Lower leg skin (tissue), 4 donors: ENCODE measurements around the gene S1PR2. TPM values are rescaled to one million over a fixed set of nuclear protein-coding genes. Genes with fewer than 3 reads are reported as not detected.

Source experiments
- DNase-seq, 2 donors: peaks; one replicate each; pipeline ENCODE4 v3.0.0-alpha.2; 2019; ENCODE audit warnings: low spot score in 2 of 2
- H3K4me3 ChIP-seq: fragments of 200-600 bp; sonication (generic); 2 replicates; pipeline ENCODE4 v1.5.1; 2017; ENCODE audit warnings: mild to moderate bottlenecking, low read depth; ENCODE audit not compliant: poor library complexity, severe bottlenecking
- CTCF ChIP-seq, 3 donors: fragments of 450-650 bp; IDR thresholded peaks; one replicate each; pipeline ENCODE4 v1.5.1; 2016; ENCODE audit warnings: antibody characterized with exemption in 3 of 3, mild to moderate bottlenecking in 3 of 3, moderate library complexity in 2 of 3
- POLR2A ChIP-seq, 2 donors: fragments of 450-650 bp; IDR thresholded peaks; one replicate each; pipeline ENCODE4 v1.6.1; 2016 to 2017; ENCODE audit warnings: antibody characterized with exemption in 2 of 2, mild to moderate bottlenecking in 1 of 2, moderate library complexity in 1 of 2
- WGBS, 2 donors: methylation state at CpG; one replicate each; pipeline ENCODE4 v1.1.5; 2018; 5-methylcytosine and 5-hydroxymethylcytosine counted together
- intact Hi-C: fragments of 100-400 bp; cut with DNase I; formaldehyde crosslinking; loops from one replicate; pipeline ENCODE4 v1.15.0; 2023; ENCODE audit warnings: low total_unique reads
- total RNA-seq, 4 donors: library from RNA; depleted of rRNA; stranded (reverse); fragments of >200 nt; gene quantifications; one replicate each; pipeline ENCODE4 v1.1.0, GENCODE V29; 2016

Gene S1PR2
- total RNA-seq, 4 donors from 2014 or later = 4.5 to 11.4 (median 8.2) TPM

GRCh38 chr19:10219678-10220077 lies 11.5 kb downstream of the S1PR2 start:
- intact Hi-C loops = no loop called here

GRCh38 chr19:10217085-10217484 lies 14.0 kb downstream of the S1PR2 start:
- DNase-seq = no peak
- H3K4me3 ChIP-seq = no peak overlapping the region
- intact Hi-C loops = no loop called here
- WGBS, 2 donors = 83 to 92% methylated on average over 9 of the region's 9 CpGs
- TF ChIP-seq POLR2A (IDR thresholded peaks at IDR 0.05) = no peak
- no peak for TF ChIP-seq CTCF (IDR thresholded peaks at IDR 0.05)

More at GRCh38 chr19:10219678-10220077, 11.5 kb downstream of the S1PR2 start:
- no peak overlapping the region for H3K4me3 ChIP-seq
- 50 to 53% methylated on average over 3 of the region's 3 CpGs for WGBS, 2 donors
- DNase-seq = no peak
- no peak for TF ChIP-seq CTCF (IDR thresholded peaks at IDR 0.05)
- no peak for TF ChIP-seq POLR2A (IDR thresholded peaks at IDR 0.05)

DNA sequence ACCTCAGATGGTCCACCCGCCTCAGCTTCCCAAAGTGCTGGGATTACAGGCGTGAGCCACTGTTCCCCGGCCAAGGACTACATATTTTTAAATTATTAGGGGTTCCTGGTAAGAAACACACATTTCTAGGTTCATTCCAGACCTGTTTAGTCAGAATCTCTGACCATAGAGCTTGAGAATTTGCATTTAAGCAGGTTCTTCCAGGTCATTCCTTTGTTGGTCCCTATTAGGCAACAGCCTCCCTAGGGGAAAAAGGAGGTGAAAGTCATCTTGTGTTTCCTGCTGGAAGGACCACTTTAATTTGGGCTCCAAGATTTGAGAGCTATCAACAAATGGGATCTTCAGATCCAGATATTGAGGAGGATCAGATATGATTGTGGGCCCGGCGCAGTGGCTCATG lies 16.3 kb downstream of the S1PR2 start:
- intact Hi-C loops = no loop called here
- no peak overlapping the region for H3K4me3 ChIP-seq
- 85 to 92% methylated on average over 5 of the region's 5 CpGs for WGBS, 2 donors
- TF ChIP-seq POLR2A (IDR thresholded peaks at IDR 0.05) (no peak), CTCF (IDR thresholded peaks at IDR 0.05) (no peak)
- no peak for DNase-seq

DNA sequence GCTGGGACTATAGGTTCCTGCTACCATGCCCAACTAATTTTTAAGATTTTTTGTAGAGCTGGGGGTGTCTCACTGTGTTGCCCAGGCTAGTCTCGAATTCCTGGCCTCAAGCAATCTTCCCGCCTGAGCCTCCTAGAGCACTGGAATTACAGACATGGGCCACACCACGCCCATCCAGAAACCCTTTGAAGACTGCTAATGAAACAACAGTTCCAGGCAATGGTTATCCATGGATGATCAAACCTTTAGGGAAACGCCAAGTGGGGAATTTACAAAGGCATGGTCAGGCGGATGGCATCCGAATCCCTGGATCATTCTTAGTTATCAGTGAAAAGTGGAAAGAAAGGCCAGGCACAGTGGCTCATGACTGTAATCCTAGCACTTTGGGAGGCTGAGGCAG lies 19.4 kb downstream of the S1PR2 start:
- TF ChIP-seq CTCF (IDR thresholded peaks at IDR 0.05) = no peak
- TF ChIP-seq POLR2A (IDR thresholded peaks at IDR 0.05) = no peak
- no peak overlapping the region for H3K4me3 ChIP-seq
- no peak for DNase-seq
- intact Hi-C loops = no loop called here
- WGBS, 2 donors = 73 to 86% methylated on average over 6 of the region's 6 CpGs

DNA sequence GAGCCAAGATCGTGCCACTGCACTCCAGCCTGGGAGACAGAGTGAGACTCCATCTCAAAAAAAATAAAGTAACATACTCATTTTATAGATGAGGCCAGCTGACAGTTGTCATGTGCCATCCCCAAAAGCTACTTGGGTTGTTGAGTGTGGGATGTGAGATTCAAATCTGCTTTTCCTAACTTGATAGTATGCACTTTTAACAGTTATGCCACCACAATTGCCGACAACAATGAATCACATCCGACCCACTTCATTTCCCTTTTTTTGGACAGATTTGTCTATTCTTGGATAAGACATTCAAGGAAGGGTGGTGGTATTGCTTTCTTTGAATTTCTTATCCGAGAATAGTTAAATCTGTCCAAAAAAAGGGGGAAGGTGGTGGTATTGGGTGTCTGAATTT lies 20.1 kb downstream of the S1PR2 start:
- WGBS, 2 donors = 81 to 90% methylated on average over 4 of the region's 4 CpGs
- intact Hi-C loops = no loop called here
- TF ChIP-seq POLR2A (IDR thresholded peaks at IDR 0.05) = no peak
- no peak for TF ChIP-seq CTCF (IDR thresholded peaks at IDR 0.05)
- DNase-seq = no peak
- H3K4me3 ChIP-seq = no peak overlapping the region

- DNase-seq = no peak
- 70 to 71% methylated on average over 4 of the region's 4 CpGs for WGBS, 2 donors
- no peak overlapping the region for H3K4me3 ChIP-seq
- no peak for TF ChIP-seq CTCF (IDR thresholded peaks at IDR 0.05)
- TF ChIP-seq POLR2A (IDR thresholded peaks at IDR 0.05) = no peak
- intact Hi-C loops = no loop called here
Observed at GRCh38 chr19:10209315-10209714, 21.8 kb downstream of the S1PR2 start.
